K562 (cell line): ENCODE measurements around the gene CPLANE2.

Source experiments
- NFE2L1 ChIP-seq: fragments of 450-650 bp; IDR thresholded peaks from 2 replicates; pipeline ENCODE4 v1.6.1; 2016; ENCODE audit warnings: missing genetic modification characterization, low read depth, mild to moderate bottlenecking, missing compliant biosample characterization, moderate library complexity, borderline replicate concordance
- POLR2A ChIP-seq: fragments of 450-650 bp; conservative IDR thresholded peaks from 2 replicates; pipeline ENCODE4 v1.6.1; 2016
- TF ChIP-seq, protein P1 (sequence below), 3 experiments: IDR thresholded peaks in 2 of 3; conservative IDR thresholded peaks in 1 of 3; 2 replicates each; pipeline ENCODE4 v1.5.1; 2011 to 2012; ENCODE audit warnings: low read length in 3 of 3, mild to moderate bottlenecking in 3 of 3, control low read depth in 2 of 3, improper control_type of control experiment in 1 of 3, inconsistent platforms in 1 of 3, low read depth in 1 of 3, mixed read lengths in 1 of 3, moderate library complexity in 1 of 3; ENCODE audit not compliant: insufficient read depth in 2 of 3

DNA sequence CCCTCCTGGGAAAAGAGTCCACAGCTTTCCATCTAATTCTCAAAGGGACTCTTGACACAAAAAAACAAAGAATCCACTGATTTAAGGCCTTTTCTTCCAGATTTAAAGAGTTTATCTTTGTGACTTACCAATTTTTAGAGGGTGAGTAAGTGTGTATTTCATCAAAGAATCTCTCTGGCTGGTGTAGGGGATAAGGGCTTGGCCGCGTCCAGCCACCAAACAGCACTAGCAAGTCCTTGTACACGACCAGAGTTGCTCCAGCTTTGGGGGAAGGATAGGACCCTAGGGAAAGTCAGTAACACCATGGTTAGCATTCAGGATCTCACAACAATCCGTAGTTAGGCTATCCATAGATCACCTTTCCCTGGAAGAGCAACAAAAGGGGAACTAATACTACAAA is 19.5 kb upstream of the CPLANE2 start:
- TF ChIP-seq, protein P1, sequence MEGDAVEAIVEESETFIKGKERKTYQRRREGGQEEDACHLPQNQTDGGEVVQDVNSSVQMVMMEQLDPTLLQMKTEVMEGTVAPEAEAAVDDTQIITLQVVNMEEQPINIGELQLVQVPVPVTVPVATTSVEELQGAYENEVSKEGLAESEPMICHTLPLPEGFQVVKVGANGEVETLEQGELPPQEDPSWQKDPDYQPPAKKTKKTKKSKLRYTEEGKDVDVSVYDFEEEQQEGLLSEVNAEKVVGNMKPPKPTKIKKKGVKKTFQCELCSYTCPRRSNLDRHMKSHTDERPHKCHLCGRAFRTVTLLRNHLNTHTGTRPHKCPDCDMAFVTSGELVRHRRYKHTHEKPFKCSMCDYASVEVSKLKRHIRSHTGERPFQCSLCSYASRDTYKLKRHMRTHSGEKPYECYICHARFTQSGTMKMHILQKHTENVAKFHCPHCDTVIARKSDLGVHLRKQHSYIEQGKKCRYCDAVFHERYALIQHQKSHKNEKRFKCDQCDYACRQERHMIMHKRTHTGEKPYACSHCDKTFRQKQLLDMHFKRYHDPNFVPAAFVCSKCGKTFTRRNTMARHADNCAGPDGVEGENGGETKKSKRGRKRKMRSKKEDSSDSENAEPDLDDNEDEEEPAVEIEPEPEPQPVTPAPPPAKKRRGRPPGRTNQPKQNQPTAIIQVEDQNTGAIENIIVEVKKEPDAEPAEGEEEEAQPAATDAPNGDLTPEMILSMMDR (IDR thresholded peaks at IDR 0.05 in 2 of 3, conservative IDR thresholded peaks at IDR 0.05 in 1 of 3; ENCODE audit: insufficient read depth in 2 of 3, low read depth in 1 of 3, low read length in 3 of 3) = no peak
- TF ChIP-seq POLR2A = no peak
- TF ChIP-seq NFE2L1 (tag) = no peak
